ENCODE data around the gene ELOB.

ELOB gene

GRCh38 chr16:2779151-2779920 is 2.3 kb upstream of the ELOB start:
- H3K4me3 ChIP-seq (ENCODE audit: control insufficient read depth, low read depth, low read length): no peak overlapping the region
- TF ChIP-seq CTCF (IDR thresholded peaks at IDR 0.05; ENCODE audit: control insufficient read depth, insufficient read depth, low read depth, low read length, missing control alignments): no peak
- no peak for DNase-seq (ENCODE audit: low read depth)

GRCh38 chr16:2778630-2778958 is 1.5 kb upstream of the ELOB start:
- no peak overlapping the region; the same call in 1 of the 2 replicates for H3K4me3 ChIP-seq (ENCODE audit: control insufficient read depth, low read depth, low read length)
- TF ChIP-seq CTCF (IDR thresholded peaks at IDR 0.05; ENCODE audit: control insufficient read depth, insufficient read depth, low read depth, low read length, missing control alignments): no peak
- no peak for DNase-seq (ENCODE audit: low read depth)

GRCh38 chr16:2777903-2778629 is 986 bp upstream of the ELOB start:
- TF ChIP-seq CTCF (IDR thresholded peaks at IDR 0.05; ENCODE audit: control insufficient read depth, insufficient read depth, low read depth, low read length, missing control alignments): no peak
- peak overlapping the region; percentile 93 for H3K4me3 ChIP-seq (ENCODE audit: control insufficient read depth, low read depth, low read length)
- DNase-seq (ENCODE audit: low read depth): no peak

- TF ChIP-seq CTCF (IDR thresholded peaks at IDR 0.05; ENCODE audit: control insufficient read depth, insufficient read depth, low read depth, low read length, missing control alignments): no peak
- DNase-seq (ENCODE audit: low read depth): no peak
- H3K4me3 ChIP-seq (ENCODE audit: control insufficient read depth, low read depth, low read length): peak overlapping the region; percentile 82
These were observed 460 bp downstream of the ELOB start for GRCh38 chr16:2776500-2777139.

GRCh38 chr16:2775765-2776499 is 1.1 kb downstream of the ELOB start:
- DNase-seq (ENCODE audit: low read depth): no peak
- TF ChIP-seq CTCF (IDR thresholded peaks at IDR 0.05; ENCODE audit: control insufficient read depth, insufficient read depth, low read depth, low read length, missing control alignments): no peak
- H3K4me3 ChIP-seq (ENCODE audit: control insufficient read depth, low read depth, low read length): peak overlapping the region; percentile 82

GRCh38 chr16:2775131-2775716 is 1.9 kb downstream of the ELOB start:
- no peak for TF ChIP-seq CTCF (IDR thresholded peaks at IDR 0.05; ENCODE audit: control insufficient read depth, insufficient read depth, low read depth, low read length, missing control alignments)
- H3K4me3 ChIP-seq (ENCODE audit: control insufficient read depth, low read depth, low read length): no peak overlapping the region
- DNase-seq (ENCODE audit: low read depth): no peak

All from AG09309 (cell line).